ENCODE data around the gene DEFB126.
"Not testable (repeated sequence)": the region's sequence is repeated elsewhere in the genome, so short reads cannot be mapped to it uniquely, and the experiment has no call there.

Gene DEFB126

GRCh38 chr20:117518-117917, 24.9 kb upstream of the DEFB126 start:
- Histone ChIP-seq H3K9me3 (ENCODE audit: low read length) (no peaks in the 10 kb centered on the region), H3K79me2 (ENCODE audit: insufficient read depth, low read length) (no peaks in the 10 kb centered on the region), H3K36me3 (ENCODE audit: insufficient read depth, low read length) (no peaks in the 10 kb centered on the region), H3K27ac (ENCODE audit: low read depth, low read length, poor library complexity, severe bottlenecking) (no peak overlapping the region), H3K4me1 (ENCODE audit: insufficient read depth, low read length, severe bottlenecking) (no peaks in the 10 kb centered on the region), H4K20me1 (ENCODE audit: insufficient read depth, low read length) (no peaks in the 10 kb centered on the region), H2AFZ (ENCODE audit: low read length) (no peak overlapping the region), H3F3A (ENCODE audit: insufficient read depth, low read length) (no peaks in the 10 kb centered on the region), H3K9me2 (ENCODE audit: low read depth, low read length) (no peaks in the 10 kb centered on the region), H3K4me2 (ENCODE audit: low read length) (no peak overlapping the region), H3K9ac (ENCODE audit: low read length) (no peak overlapping the region), H3K27me3 (ENCODE audit: insufficient read depth, low read length) (no peaks in the 10 kb centered on the region), H3K4me3 (ENCODE audit: low read depth, low read length, poor library complexity, severe bottlenecking) (no peak overlapping the region)
- no peak for TF ChIP-seq EZH2 (IDR thresholded peaks at IDR 0.05; ENCODE audit: borderline replicate concordance, low read length)
- TF ChIP-seq CTCF (IDR thresholded peaks at IDR 0.05; ENCODE audit: low read length): no peak

- not testable (repeated sequence) for H2AFZ ChIP-seq (ENCODE audit: low read length); H3K79me2 ChIP-seq (ENCODE audit: insufficient read depth, low read length); H3K27me3 ChIP-seq (ENCODE audit: insufficient read depth, low read length); H3F3A ChIP-seq (ENCODE audit: insufficient read depth, low read length); H3K4me2 ChIP-seq (ENCODE audit: low read length); H3K36me3 ChIP-seq (ENCODE audit: insufficient read depth, low read length); H3K9me3 ChIP-seq (ENCODE audit: low read length); H3K4me1 ChIP-seq (ENCODE audit: insufficient read depth, low read length, severe bottlenecking); H3K9ac ChIP-seq (ENCODE audit: low read length); H3K27ac ChIP-seq (ENCODE audit: low read depth, low read length, poor library complexity, severe bottlenecking); H3K9me2 ChIP-seq (ENCODE audit: low read depth, low read length); H3K4me3 ChIP-seq (ENCODE audit: low read depth, low read length, poor library complexity, severe bottlenecking); H4K20me1 ChIP-seq (ENCODE audit: insufficient read depth, low read length)
These were observed 12.5 kb upstream of the DEFB126 start for GRCh38 chr20:129786-130323.

- peak overlapping the region; percentile 62 for H3K4me2 ChIP-seq (ENCODE audit: low read length)
- H2AFZ ChIP-seq (ENCODE audit: low read length): 0 out of 2 replicates have a peak overlapping the region, but pooled peaks have one; percentile 76
- H3K9ac ChIP-seq (ENCODE audit: low read length): no peak overlapping the region
- H3F3A ChIP-seq (ENCODE audit: insufficient read depth, low read length): no peaks in the 10 kb centered on the region
- no peaks in the 10 kb centered on the region for H3K79me2 ChIP-seq (ENCODE audit: insufficient read depth, low read length)
- peaks cover 4% of the 10 kb centered on the region for H3K4me1 ChIP-seq (ENCODE audit: insufficient read depth, low read length, severe bottlenecking)
- no peaks in the 10 kb centered on the region for H3K36me3 ChIP-seq (ENCODE audit: insufficient read depth, low read length)
- no peaks in the 10 kb centered on the region for H4K20me1 ChIP-seq (ENCODE audit: insufficient read depth, low read length)
- no peak overlapping the region for H3K27ac ChIP-seq (ENCODE audit: low read depth, low read length, poor library complexity, severe bottlenecking)
- TF ChIP-seq EZH2 (IDR thresholded peaks at IDR 0.05; ENCODE audit: borderline replicate concordance, low read length) (no peak), CTCF (IDR thresholded peaks at IDR 0.05; ENCODE audit: low read length) (peak; percentile 88)
- no peaks in the 10 kb centered on the region for H3K9me3 ChIP-seq (ENCODE audit: low read length)
- peak overlapping the region; percentile 52 for H3K4me3 ChIP-seq (ENCODE audit: low read depth, low read length, poor library complexity, severe bottlenecking)
- no peaks in the 10 kb centered on the region for H3K27me3 ChIP-seq (ENCODE audit: insufficient read depth, low read length)
- no peaks in the 10 kb centered on the region; the same call in 1 of the 2 replicates for H3K9me2 ChIP-seq (ENCODE audit: low read depth, low read length)
These were observed 4.5 kb upstream of the DEFB126 start for GRCh38 chr20:137668-138490.

Data from OCI-LY1 (cell line).